Measurements from ENCODE around the gene TNFRSF19.

TNFRSF19 gene

GRCh38 chr13:23716401-23716800 is 146.2 kb downstream of the TNFRSF19 start:
- no peak for DNase-seq (ENCODE audit: low spot score)

- DNase-seq (ENCODE audit: low spot score) = no peak
Observed at GRCh38 chr13:23718996-23719395, 148.8 kb downstream of the TNFRSF19 start.

- no peak for DNase-seq (ENCODE audit: low spot score)
Observed at GRCh38 chr13:23722726-23723453, 152.7 kb downstream of the TNFRSF19 start.

GRCh38 chr13:23723471-23723870 is 153.3 kb downstream of the TNFRSF19 start:
- DNase-seq (ENCODE audit: low spot score) = no peak

- no peak for DNase-seq (ENCODE audit: low spot score)
Observed at GRCh38 chr13:23724196-23724970, 154.2 kb downstream of the TNFRSF19 start.

Measured in iPS-NIHi11 (cell line).